Peyer's patch (tissue), 4 donors: ENCODE measurements around the gene SLC16A8.

Experiments used
- POLR2A ChIP-seq, 2 donors: fragments of 450-650 bp; IDR thresholded peaks; one replicate each; pipeline ENCODE4 v1.5.1; 2017; ENCODE audit warnings: antibody characterized with exemption in 2 of 2, mild to moderate bottlenecking in 2 of 2, moderate library complexity in 2 of 2
- TF ChIP-seq, protein P1 (sequence below), 6 experiments: fragments of 450-650 bp in 4 of 6; fragments of 200-600 bp in 2 of 6; sonication (generic) in 1 of 6; IDR thresholded peaks; one replicate each; pipeline ENCODE4 v1.5.1; 2017 to 2019; ENCODE audit warnings: antibody characterized with exemption in 6 of 6, mild to moderate bottlenecking in 3 of 6, moderate library complexity in 1 of 6

DNA sequence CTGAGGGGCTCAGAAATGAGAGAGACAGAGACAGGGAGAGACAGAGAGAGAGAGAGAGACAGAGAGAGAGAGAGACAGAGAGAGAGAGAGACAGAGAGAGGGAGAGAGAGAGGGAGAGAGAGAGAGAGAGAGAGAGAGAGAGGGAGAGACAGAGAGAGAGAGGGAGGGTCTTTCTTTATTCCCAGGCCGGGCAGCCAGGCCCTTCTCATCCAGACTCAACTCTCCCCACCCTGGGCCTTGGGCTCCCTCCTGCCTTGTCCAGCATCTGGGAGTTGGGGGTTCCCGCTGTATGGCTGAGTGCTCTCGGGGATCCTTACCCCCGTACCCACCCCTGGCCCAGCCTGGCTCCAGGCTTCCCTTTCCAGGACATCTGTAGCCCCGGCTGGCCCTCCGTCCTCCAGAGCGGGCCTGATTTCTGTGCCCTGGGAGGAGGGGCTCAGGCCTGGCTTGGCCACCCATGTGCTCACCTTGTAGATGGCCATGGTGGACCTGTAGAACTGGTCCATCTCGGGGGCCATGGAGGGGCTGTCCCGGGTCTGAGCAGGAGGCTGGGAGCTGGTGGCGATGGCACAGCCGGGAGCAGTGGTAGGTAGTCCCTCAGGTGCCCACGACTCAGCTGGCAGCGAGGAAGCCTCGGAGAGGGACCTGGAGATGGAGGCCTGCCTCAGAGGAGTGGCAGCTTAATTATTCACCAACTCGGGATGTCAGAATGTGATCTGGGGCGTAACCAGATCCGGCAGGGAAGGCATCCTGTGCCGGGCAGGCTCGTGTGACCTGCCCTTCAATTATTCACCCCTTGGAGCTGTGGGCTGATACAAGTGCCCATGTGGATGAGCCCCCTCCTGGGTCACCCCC, 26.3 kb upstream of the SLC16A8 start, which contains the start of gene BAIAP2L2:
- TF ChIP-seq, protein P1, sequence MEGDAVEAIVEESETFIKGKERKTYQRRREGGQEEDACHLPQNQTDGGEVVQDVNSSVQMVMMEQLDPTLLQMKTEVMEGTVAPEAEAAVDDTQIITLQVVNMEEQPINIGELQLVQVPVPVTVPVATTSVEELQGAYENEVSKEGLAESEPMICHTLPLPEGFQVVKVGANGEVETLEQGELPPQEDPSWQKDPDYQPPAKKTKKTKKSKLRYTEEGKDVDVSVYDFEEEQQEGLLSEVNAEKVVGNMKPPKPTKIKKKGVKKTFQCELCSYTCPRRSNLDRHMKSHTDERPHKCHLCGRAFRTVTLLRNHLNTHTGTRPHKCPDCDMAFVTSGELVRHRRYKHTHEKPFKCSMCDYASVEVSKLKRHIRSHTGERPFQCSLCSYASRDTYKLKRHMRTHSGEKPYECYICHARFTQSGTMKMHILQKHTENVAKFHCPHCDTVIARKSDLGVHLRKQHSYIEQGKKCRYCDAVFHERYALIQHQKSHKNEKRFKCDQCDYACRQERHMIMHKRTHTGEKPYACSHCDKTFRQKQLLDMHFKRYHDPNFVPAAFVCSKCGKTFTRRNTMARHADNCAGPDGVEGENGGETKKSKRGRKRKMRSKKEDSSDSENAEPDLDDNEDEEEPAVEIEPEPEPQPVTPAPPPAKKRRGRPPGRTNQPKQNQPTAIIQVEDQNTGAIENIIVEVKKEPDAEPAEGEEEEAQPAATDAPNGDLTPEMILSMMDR (IDR thresholded peaks at IDR 0.05): peak in 1 of 6 experiments; percentile 1
- peak; percentile 84 to 90 for TF ChIP-seq POLR2A (IDR thresholded peaks at IDR 0.05)
